Heart right ventricle (tissue), 16 donors: ENCODE results near the gene M6PR. TPM values are rescaled to one million over a fixed set of nuclear protein-coding genes. Genes with fewer than 3 reads are reported as not detected.

ENCODE experiments used
- ATAC-seq, 8 donors: fragments of 200-7000 bp; cut with Tn5 transposase; one replicate each; pipeline ENCODE4 v1.9.1; 2020; ENCODE audit warnings: mild to moderate bottlenecking in 8 of 8, moderate library complexity in 8 of 8, moderate number of reproducible peaks in 1 of 8
- DNase-seq, 2 donors: peaks; one replicate each; pipeline ENCODE4 v3.0.0-alpha.2; 2020
- H3K27ac ChIP-seq, 10 donors: fragments of 200-600 bp; sonication (generic) in 2 of 10; one replicate each; pipeline versions ENCODE4 v1.5.0 to v1.8.0; 2020 to 2022; ENCODE audit warnings: mild to moderate bottlenecking in 3 of 10
- H3K27me3 ChIP-seq, 7 donors: fragments of 200-600 bp; one replicate each; pipeline ENCODE4 v1.8.0; 2021 to 2022; ENCODE audit warnings: mild to moderate bottlenecking in 2 of 7
- H3K36me3 ChIP-seq, 9 donors: fragments of 200-600 bp; sonication (generic) in 1 of 9; one replicate each; pipeline versions ENCODE4 v1.5.0 to v1.8.0; 2020 to 2022; ENCODE audit warnings: mild to moderate bottlenecking in 2 of 9
- H3K4me1 ChIP-seq, 9 donors: fragments of 200-600 bp; sonication (generic) in 1 of 9; one replicate each; pipeline versions ENCODE4 v1.5.0 to v1.8.0; 2020 to 2022; ENCODE audit warnings: mild to moderate bottlenecking in 4 of 9
- H3K4me3 ChIP-seq, 10 donors: fragments of 200-600 bp; sonication (generic) in 2 of 10; one replicate each; pipeline versions ENCODE4 v1.5.0 to v1.8.0; 2020 to 2022; ENCODE audit warnings: mild to moderate bottlenecking in 7 of 10, moderate library complexity in 2 of 10
- H3K9me3 ChIP-seq, 11 donors: fragments of 200-600 bp in 10 of 11; sonication (generic) in 2 of 11; one replicate each; pipeline versions ENCODE4 v1.5.0 to v1.8.0; 2013 to 2022; ENCODE audit warnings: mild to moderate bottlenecking in 2 of 11, control low read depth in 1 of 11, moderate library complexity in 1 of 11
- WGBS, 2 donors: extraction: QIAGEN DNeasy Blood & Tissue Kit; methylation state at CpG; one replicate each; pipeline ENCODE4 v1.1.7; 2013; ENCODE audit warnings: inconsistent platforms in 1 of 2; 5-methylcytosine and 5-hydroxymethylcytosine counted together
- intact Hi-C, 10 donors: fragments of 100-400 bp; cut with DNase I; formaldehyde crosslinking; loops; one replicate each; pipeline versions ENCODE4 v1.11.1 to v1.14.2; 2022
- polyA plus RNA-seq, 2 donors: library from polyadenylated mRNA; stranded (reverse); fragments of 200-250 nt; gene quantifications; one replicate each; pipeline ENCODE4 v1.2.3, GENCODE V29; 2013
- total RNA-seq, 10 donors: library from RNA; stranded (reverse); fragmentation: NEBNext Ultra II Directional in 3 of 10; extraction: Animal tissue kit (Norgen Biotek cat#: 25700) in 3 of 10; gene quantifications; one replicate each; pipeline versions ENCODE4 v1.2.1 to v1.2.4, GENCODE V29; 2021 to 2023
- TF ChIP-seq, protein P1 (sequence below), 9 donors: fragments of 200-600 bp; sonication (generic) in 2 of 9; IDR thresholded peaks; one replicate each; pipeline versions ENCODE4 v1.5.0 to v1.8.0; 2021 to 2022; ENCODE audit warnings: antibody characterized with exemption in 9 of 9, mild to moderate bottlenecking in 5 of 9, moderate library complexity in 1 of 9
- donor health status: Arrhythmogenic right ventricular cardiomyopathy.
- donor health status: ischemic (EF 13 %, LVEDD 7.1; RV severe dilation, severe dysfunction).
- donor health status: healthy with polysubstance abuse.
- donor health status: DM: no; HTN: yes; CAD: no.
- donor health status: DM: no; HTN: no; CAD: no.
- donor health status: ischemic (EF 25% LVEDD 6.9; RV normal size, moderate dysfunction).
- donor health status: ischemic (EF 25% LVEDD 5.7; RV mildly dilated, moderate dysfunction).
- donor health status: healthy.
- donor health status: DM: yes; HTN: yes; CAD: no.
- donor health status: Ischemic cardiomyopathy.
- donor health status: ischemic (EF 35%, LVEDD 5.7; RV mildly dilated, moderate dysfunction).
- donor health status: nonischemic (EF 11% LVEDD 7.7; RV severe dilation, severe dysfunction).
- donor health status: DM: yes; HTN: yes; CAD: no.
- donor health status: PGD.
- donor health status: ischemic (EF 29% LVEDD 5.4; RV normal size, mild dysfunction).
- donor health status: nonischemic (EF 23%, LVEDD 6.1; RV moderate dilation, normal function).

M6PR gene
- total and polyA plus RNA-seq, 12 donors: 67.1 to 133 (median 102) TPM

DNA sequence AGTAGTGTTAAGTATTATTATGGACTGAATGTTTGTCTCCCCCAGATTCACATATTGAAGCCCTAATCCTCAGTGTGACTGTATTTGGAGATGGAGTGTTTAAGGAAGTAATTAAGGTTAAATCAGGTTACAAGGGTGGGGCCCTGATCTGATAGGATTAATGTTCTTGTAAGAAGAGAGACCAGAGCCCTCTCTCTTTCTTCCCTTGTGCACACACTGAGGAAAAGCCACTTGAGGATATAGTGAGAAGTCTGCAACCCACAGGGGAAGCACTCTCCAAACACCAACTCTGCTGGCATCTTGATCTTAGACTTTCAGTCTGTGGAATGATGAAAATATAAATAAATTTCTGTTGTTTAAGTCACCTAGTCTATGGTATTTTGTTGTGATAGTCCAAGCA, 37.7 kb upstream of the M6PR start:
- Histone ChIP-seq H3K27ac (peak overlapping the region in 2 of 10 donors; percentile 26 to 66), H3K27me3 (no peaks in the 10 kb centered on the region), H3K4me3 (no peak overlapping the region), H3K4me1 (peaks cover 0 to 58% (median 32%) of the 10 kb centered on the region in 9 donors), H3K9me3 (no peaks in the 10 kb centered on the region), H3K36me3 (no peaks in the 10 kb centered on the region)
- TF ChIP-seq, protein P1, sequence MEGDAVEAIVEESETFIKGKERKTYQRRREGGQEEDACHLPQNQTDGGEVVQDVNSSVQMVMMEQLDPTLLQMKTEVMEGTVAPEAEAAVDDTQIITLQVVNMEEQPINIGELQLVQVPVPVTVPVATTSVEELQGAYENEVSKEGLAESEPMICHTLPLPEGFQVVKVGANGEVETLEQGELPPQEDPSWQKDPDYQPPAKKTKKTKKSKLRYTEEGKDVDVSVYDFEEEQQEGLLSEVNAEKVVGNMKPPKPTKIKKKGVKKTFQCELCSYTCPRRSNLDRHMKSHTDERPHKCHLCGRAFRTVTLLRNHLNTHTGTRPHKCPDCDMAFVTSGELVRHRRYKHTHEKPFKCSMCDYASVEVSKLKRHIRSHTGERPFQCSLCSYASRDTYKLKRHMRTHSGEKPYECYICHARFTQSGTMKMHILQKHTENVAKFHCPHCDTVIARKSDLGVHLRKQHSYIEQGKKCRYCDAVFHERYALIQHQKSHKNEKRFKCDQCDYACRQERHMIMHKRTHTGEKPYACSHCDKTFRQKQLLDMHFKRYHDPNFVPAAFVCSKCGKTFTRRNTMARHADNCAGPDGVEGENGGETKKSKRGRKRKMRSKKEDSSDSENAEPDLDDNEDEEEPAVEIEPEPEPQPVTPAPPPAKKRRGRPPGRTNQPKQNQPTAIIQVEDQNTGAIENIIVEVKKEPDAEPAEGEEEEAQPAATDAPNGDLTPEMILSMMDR (IDR thresholded peaks at IDR 0.05): no peak
- intact Hi-C loops: no loop called here
- ATAC-seq (no peak), DNase-seq (no peak)

DNA sequence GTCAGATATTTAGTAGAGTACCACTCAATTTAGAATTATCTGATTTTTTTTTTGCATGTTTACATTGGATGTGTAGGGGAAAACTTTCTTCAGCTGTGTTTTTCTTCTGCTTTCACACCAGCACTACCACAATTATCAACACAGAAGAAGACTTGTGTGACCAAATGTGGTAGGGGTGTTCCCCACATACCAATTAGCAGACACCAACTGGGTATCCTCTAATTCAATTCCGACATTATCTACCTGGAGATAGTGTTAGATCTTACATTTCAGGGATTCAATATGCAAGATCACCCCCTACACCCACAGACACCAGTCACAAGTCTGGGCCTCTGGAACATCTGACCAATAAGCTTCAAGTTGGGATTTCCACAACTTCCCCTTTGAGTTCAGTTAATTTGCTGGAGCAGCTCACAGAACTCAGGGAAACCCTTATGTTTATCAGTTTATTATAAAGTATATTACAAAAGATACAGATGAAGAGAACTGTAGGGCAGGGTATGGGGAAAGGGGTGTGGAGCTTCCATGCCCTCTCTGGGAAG, 35.8 kb upstream of the M6PR start:
- TF ChIP-seq, protein P1 (IDR thresholded peaks at IDR 0.05): no peak
- no peak for ATAC-seq
- peaks cover 0 to 9% (median 0%) of the 10 kb centered on the region in 9 donors for H3K36me3 ChIP-seq
- H3K4me1 ChIP-seq: peaks cover 0 to 42% (median 18%) of the 10 kb centered on the region in 9 donors
- H3K27ac ChIP-seq: no peak overlapping the region
- intact Hi-C loops: no loop called here
- 67 to 70% methylated on average over 1 of the region's 1 CpG for WGBS, 2 donors
- H3K9me3 ChIP-seq: peaks cover 0 to 12% (median 7%) of the 10 kb centered on the region in 11 donors
- H3K27me3 ChIP-seq: no peaks in the 10 kb centered on the region
- DNase-seq: no peak
- no peak overlapping the region for H3K4me3 ChIP-seq

- Histone ChIP-seq H3K27me3 (no peaks in the 10 kb centered on the region), H3K4me3 (no peak overlapping the region), H3K9me3 (peaks cover 0 to 38% (median 21%) of the 10 kb centered on the region in 11 donors), H3K4me1 (peaks cover 0 to 12% (median 0%) of the 10 kb centered on the region in 9 donors), H3K36me3 (peaks cover 0 to 18% (median 0%) of the 10 kb centered on the region in 9 donors), H3K27ac (no peak overlapping the region)
- TF ChIP-seq, protein P1 (IDR thresholded peaks at IDR 0.05): no peak
- 90 to 94% methylated on average over 3 of the region's 3 CpGs for WGBS, 2 donors
- intact Hi-C loops: no loop called here
- ATAC-seq (no peak), DNase-seq (no peak)
These were observed 30.7 kb upstream of the M6PR start for GRCh38 chr12:8980137-8980536.

- Histone ChIP-seq H3K36me3 (peaks cover 0 to 3% (median 0%) of the 10 kb centered on the region in 9 donors), H3K27me3 (no peaks in the 10 kb centered on the region), H3K27ac (no peak overlapping the region), H3K4me1 (no peaks in the 10 kb centered on the region), H3K9me3 (peaks cover 0 to 59% (median 21%) of the 10 kb centered on the region in 11 donors), H3K4me3 (no peak overlapping the region)
- DNase-seq (no peak), ATAC-seq (no peak)
- TF ChIP-seq, protein P1 (IDR thresholded peaks at IDR 0.05): no peak
- WGBS, 2 donors: 83 to 94% methylated on average over 1 of the region's 1 CpG
- intact Hi-C loops: no loop called here
These were observed 21.0 kb upstream of the M6PR start for GRCh38 chr12:8970432-8970831.
